GM12801 (cell line): Measurements from ENCODE around the gene FERD3L.

Source experiments
- CTCF ChIP-seq: IDR thresholded peaks from one replicate; pipeline ENCODE4 v1.5.1; 2011; ENCODE audit warnings: control low read depth; ENCODE audit not compliant: insufficient read length; ENCODE audit errors: extremely low read depth

Gene FERD3L

GRCh38 chr7:19144661-19145433 lies at the start of gene FERD3L:
TSS of gene FERD3L (minus strand) at chr7:19145421. CDS start at chr7:19145362, 59 bp downstream.
- TF ChIP-seq CTCF: no peak

GRCh38 chr7:19181634-19182033 lies 36.4 kb upstream of the FERD3L start:
- no peak for TF ChIP-seq CTCF

GRCh38 chr7:19178595-19178994 lies 33.4 kb upstream of the FERD3L start:
- no peak for TF ChIP-seq CTCF

- no peak for TF ChIP-seq CTCF
These were observed 32.0 kb upstream of the FERD3L start for GRCh38 chr7:19177269-19177668.

- TF ChIP-seq CTCF: no peak
These were observed 30.0 kb upstream of the FERD3L start for GRCh38 chr7:19175241-19175640.

- TF ChIP-seq CTCF: no peak
These were observed 16.4 kb upstream of the FERD3L start for GRCh38 chr7:19161671-19162070.

- no peak for TF ChIP-seq CTCF
These were observed 1.5 kb upstream of the FERD3L start for GRCh38 chr7:19146699-19147098.
